Testis (tissue), 2 donors: ENCODE measurements around the gene ADAMTS20.

ENCODE experiments used
- CTCF ChIP-seq, 3 experiments: fragments of 450-650 bp in 2 of 3; fragments of 200-600 bp in 1 of 3; sonication (generic) in 1 of 3; IDR thresholded peaks; one replicate each; pipeline ENCODE4 v1.5.1; 2016 to 2019; ENCODE audit warnings: antibody characterized with exemption in 3 of 3, mild to moderate bottlenecking in 2 of 3, moderate library complexity in 1 of 3
- POLR2A ChIP-seq: fragments of 450-650 bp; IDR thresholded peaks from one replicate; pipeline ENCODE4 v1.6.1; 2017; ENCODE audit warnings: antibody characterized with exemption, mild to moderate bottlenecking, moderate library complexity

- TF ChIP-seq CTCF (IDR thresholded peaks at IDR 0.05) (no peak), POLR2A (no peak)
These were observed 200.0 kb downstream of the ADAMTS20 start for GRCh38 chr12:43352001-43352400.
